Stimulated activated CD4-positive, alpha-beta T cell treated with anti-CD3 and anti-CD28 coated beads, TNF-alpha, amount 100 ng/mL, for 1 hour (primary cell): ENCODE data around the gene PTPRF.

ENCODE experiments used
- DNase-seq, 3 donors: peaks; one replicate each; pipeline ENCODE4 v3.0.0-alpha.2; 2020; ENCODE audit warnings: low read depth in 3 of 3, low spot score in 1 of 3

The PTPRF gene

DNA sequence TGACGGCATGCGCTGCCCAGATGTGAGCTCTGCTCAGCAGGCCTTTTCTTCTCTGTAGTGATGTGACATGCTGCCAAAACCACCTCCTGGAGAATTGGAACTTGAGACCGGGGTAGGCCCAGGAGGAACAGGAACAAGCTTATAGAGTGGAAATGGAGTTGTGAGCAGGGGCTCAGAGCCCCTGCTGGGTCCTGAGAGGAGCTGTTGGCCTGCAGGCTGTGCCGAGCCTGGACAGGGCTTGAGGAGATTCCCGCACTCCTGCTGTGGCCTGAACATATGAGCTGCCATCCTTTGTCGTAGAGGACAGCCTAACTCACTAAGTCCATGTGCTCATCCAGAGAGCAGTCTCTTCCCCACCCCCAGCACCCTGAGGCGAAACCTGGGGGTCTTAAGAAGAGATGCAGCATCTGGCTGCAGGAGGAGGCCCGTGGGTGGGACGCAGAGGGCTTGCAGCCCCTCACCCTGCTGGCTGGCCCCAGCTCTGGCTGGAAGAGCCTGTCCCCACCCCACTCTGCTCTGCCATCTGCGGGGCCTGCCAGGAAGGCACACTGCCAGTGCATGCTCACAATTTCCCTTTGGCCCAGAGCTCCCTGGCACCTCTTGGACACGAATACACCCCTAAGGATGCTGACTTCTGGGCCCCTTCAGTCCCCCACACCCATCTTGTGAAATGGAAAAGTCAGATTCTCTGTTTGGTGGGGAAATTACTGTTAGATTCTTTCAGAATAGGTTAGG, 42.5 kb downstream of the PTPRF start:
- no peak for DNase-seq

DNA sequence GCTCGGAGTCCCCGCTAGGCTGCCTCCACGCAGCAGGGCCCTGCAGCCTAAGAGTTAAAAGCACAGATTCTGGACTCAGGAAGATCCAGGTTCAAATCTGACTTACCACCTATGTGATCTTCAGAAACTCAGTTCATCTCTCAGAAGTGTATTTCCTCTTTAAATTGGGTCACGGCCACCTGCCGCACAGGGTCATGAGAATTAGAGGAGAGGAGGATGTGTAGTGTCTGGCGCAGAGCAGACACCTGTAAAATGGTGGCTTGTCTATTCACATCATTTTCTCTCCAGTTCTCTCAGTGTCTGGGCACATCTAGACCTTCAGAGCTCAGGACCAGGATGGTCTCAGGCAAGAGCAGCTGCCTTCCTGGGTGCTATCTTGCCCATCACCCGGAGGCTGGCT, 45.8 kb downstream of the PTPRF start:
- DNase-seq, result no peak

DNA sequence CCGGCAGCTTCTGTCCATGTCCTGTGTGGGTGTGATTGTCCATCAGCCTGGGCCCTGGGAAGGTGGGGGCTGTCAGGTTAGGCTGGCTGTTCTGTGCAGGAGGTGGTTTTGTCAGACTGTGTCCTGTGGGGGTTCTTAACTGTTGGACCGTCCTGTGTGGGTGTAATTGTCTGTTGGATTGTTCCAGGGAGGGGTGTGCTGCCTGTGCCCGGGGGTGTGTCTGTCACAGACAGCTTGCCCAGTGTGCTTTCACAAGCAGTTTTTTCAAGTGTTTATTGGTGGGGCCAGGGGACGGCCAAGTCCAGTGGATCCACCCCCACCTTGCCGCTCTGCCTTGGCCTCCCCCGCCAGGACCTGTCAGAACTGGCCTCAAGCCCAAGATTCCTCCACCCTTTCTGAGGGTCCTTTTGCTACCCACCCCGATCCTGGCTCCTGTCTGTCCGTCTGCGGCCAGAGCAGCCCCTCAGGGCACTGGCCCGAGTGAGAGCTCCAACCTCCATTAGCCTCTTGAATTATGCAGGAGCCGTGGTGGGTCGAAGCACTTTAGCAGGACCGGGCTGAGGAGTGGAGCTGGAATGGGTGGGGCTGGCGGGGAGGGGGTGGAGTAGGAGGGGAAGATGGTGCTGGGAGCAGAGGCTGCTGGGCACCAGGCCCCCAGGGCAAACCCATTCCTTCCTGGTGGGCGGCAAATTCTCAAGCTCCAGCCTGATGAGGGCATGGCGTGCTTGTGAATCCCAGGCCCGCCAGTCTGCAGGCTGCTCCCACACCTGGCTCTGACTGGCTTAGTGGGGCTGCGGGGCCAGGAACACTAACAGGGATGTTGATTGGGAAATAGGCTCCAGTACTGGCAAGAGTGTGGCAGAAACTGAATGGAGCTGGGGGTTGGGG, 47.2 kb downstream of the PTPRF start:
- no peak for DNase-seq

DNA sequence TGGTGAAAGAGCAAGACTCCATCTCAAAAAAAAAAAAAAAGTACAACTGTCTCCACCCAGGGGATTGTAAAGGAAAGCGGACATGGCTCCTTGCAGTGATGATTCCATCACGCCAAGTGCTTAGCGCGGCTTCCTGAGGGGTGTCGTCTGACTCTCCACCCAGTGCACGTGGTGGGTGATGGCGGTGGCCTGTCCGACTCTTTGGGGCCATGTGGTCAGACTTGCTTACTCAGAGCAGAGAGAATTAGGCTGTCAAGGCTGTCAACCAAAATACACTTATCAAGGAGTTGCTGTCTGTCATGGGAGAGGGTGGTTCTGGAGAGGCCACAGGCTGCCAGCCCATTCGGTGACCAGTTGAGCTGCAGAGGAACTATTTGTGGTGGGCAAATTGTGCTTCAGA, 49.4 kb downstream of the PTPRF start:
- no peak for DNase-seq

- no peak for DNase-seq
Measured at GRCh38 chr1:43582162-43582566, 51.5 kb downstream of the PTPRF start.

DNA sequence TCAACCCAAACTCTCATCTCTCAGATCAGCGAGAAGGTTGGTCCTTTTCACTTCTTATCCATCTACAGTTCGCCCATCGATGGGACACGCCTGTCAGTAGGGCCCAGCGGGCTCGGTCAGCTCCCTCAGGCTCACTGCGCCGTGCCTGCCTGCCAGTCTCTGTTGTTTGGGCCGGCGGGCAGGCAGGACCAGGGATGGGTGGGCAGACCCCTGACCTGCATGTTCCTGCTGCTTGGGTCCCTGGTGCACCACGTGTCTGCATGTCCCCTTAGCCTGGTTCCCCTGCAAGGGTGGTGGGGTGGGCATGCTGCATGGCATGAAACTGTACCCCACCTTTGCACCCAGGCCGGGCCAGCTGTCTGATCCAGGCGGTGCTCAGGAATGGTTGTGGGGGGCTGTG, 52.4 kb downstream of the PTPRF start:
- DNase-seq, result no peak

DNA sequence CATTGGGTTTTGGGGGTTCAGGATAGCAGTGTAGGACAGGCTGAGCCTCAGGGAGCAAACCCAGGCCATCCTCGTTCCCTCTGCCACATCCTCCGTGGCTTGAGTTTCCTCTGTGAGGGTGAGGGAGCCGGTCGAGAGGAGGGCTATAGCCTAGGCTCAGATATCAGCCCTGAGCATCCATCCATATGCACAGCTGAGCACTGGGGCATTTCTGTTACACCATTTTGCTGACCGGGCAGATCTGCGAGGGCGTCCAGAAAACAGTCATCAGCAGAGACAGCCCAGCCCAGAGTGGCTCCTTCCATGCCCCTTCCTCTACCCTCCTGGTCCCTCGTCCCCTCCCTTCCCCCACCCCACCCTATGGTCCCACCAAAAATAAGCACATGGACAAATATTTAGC, 53.5 kb downstream of the PTPRF start:
- DNase-seq, result no peak

- DNase-seq, result no peak
Measured at GRCh38 chr1:43585557-43585956, 54.9 kb downstream of the PTPRF start.

GRCh38 chr1:43586136-43586731, 55.6 kb downstream of the PTPRF start:
- no peak for DNase-seq

DNA sequence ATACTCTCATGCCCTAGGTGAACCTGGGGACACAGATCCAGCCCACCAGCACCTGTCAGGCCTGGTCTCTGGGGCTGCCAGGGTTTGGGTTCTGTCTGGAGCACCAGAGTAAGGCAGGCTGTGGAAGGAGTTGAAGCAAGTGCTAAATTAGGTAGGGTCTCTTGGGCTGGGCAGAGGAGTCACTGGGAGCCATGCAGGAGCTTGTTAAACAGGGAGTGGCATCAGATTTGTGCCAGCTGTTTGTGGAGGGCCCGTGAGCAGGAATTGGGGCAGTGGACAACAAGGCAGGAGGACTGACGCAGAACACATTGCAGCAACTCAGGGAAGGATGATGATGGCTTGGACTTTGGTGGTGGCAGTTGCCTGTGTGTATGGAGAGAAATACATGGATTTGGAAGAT, 56.3 kb downstream of the PTPRF start:
- DNase-seq, result no peak

GRCh38 chr1:43587594-43587993, 56.9 kb downstream of the PTPRF start:
- DNase-seq, result no peak

- no peak for DNase-seq
Measured at GRCh38 chr1:43588592-43588991, 57.9 kb downstream of the PTPRF start.

GRCh38 chr1:43590388-43590925, 59.8 kb downstream of the PTPRF start:
- no peak for DNase-seq

- DNase-seq, result no peak
Measured at GRCh38 chr1:43591181-43591580, 60.5 kb downstream of the PTPRF start.

DNA sequence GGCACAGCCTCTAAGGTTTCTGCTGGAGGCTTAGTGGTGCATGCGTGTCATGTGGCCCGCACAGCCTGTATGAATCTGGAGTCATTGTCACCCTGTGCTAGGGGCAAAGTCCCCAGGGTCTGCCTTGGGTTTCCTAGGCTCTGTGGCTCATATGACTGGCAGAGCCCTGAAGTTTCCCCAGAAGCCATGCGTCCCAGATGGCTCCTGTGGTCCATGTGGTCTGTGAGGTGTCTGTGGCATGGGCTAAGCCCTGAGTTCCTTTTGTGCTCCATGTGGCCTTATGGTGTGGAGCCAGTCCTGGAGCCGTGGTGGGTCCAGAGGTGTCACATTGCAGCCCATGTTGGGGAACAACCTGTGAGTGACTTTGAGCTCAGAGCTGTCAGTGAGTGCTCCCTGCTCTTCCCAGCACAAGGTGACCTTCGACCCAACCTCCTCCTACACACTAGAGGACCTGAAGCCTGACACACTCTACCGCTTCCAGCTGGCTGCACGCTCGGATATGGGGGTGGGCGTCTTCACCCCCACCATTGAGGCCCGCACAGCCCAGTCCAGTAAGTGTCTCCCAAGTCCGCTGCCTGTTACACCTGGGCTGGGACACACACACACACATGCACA, 61.5 kb downstream of the PTPRF start:
- DNase-seq, result no peak

DNA sequence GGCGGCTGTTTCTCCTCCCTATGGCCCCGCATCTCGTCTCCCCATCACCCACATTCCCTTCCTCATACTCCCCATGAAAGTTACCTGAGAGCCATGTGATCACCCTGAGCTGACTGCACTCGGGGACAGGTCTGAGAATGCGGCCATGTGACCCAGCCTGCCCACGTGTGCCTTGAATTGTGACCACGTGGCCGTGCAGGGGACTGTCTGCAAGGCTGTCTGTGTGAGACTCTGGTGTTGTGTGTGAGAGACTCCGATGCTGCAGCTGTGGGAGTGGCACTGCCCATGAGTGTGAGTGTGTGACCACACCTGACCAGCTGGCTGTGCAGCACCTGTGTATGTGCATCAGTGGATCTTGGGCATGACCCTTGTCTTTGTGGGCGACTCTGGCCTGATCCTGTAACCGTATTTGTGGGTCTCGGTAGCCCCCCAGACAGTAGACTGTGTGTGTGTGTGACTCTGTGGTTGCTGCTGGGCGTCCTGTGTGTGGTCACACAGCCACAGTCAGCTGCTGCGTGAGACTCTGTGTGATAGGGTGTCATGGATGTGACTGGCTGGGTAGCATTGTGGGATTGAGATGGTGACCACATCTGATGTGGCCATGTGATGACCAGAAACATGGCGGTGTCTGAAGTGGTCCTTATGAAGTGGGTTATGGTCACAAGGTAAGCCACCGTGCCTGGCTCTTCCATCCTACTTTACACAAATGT, 62.4 kb downstream of the PTPRF start:
- DNase-seq, result no peak

DNA sequence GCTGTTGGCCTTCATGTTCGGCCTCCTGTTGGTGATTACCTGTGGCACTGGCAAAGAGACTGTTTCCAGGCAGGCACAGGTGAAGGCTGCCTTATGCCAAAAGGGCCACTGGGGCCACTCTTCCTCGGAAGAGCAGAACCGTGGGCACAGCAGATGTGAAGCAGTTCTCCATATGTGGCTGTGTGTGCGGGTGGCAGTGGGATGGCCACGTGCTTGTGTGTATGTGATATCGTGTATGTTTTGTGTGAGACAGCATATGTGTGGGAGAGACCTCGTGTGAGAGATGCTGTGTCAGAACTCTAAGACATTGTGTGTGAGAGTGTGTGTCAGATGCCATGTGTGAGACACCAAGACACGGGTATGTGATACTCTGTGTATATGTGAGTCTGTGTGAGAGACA, 65.9 kb downstream of the PTPRF start:
- DNase-seq, result no peak

- no peak for DNase-seq
Measured at GRCh38 chr1:43597028-43597427, 66.3 kb downstream of the PTPRF start.

DNA sequence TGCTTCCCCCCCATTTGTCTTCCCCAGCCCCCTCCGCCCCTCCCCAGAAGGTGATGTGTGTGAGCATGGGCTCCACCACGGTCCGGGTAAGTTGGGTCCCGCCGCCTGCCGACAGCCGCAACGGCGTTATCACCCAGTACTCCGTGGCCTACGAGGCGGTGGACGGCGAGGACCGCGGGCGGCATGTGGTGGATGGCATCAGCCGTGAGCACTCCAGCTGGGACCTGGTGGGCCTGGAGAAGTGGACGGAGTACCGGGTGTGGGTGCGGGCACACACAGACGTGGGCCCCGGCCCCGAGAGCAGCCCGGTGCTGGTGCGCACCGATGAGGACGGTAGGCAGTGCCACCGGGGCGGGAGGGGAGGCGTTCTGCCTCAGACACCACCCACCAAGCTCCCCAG, 67.0 kb downstream of the PTPRF start:
- DNase-seq, result no peak

DNA sequence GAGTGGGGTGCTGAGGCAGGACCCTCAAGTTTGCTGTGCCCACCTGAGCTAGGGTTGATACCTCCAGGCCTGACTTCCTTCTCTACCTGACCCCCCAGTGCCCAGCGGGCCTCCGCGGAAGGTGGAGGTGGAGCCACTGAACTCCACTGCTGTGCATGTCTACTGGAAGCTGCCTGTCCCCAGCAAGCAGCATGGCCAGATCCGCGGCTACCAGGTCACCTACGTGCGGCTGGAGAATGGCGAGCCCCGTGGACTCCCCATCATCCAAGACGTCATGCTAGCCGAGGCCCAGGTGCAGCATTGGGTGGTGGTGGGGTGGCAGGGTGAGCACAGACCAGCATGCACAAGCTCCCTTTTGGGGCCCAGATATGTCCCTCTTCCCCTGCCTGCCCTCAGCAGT, 67.9 kb downstream of the PTPRF start:
- no peak for DNase-seq
